ENCODE results near the gene C8G. TPM values are rescaled to one million over a fixed set of nuclear protein-coding genes. Genes with fewer than 3 reads are reported as not detected.

The C8G gene
- total RNA-seq, 1 experiment from 2014 or later: 0.85 TPM

- TF ChIP-seq GTF2I (CRISPR knock-in tag; conservative IDR thresholded peaks at IDR 0.05) (no peak), GABPB1 (CRISPR knock-in tag; IDR thresholded peaks at IDR 0.05) (no peak), ZNF396 (CRISPR knock-in tag; IDR thresholded peaks at IDR 0.05; ENCODE audit: borderline replicate concordance) (no peak), FOXP1 (CRISPR knock-in tag; IDR thresholded peaks at IDR 0.05; ENCODE audit: borderline replicate concordance) (0 out of 2 replicates have a peak, but pooled peaks have one; percentile 10), ARID4B (CRISPR knock-in tag; IDR thresholded peaks at IDR 0.05; ENCODE audit: borderline replicate concordance) (no peak), ATF6 (CRISPR knock-in tag; IDR thresholded peaks at IDR 0.05) (no peak), ESRRA (CRISPR knock-in tag; IDR thresholded peaks at IDR 0.05; ENCODE audit: borderline replicate concordance) (0 out of 2 replicates have a peak, but pooled peaks have one; percentile 30), NFYB (CRISPR knock-in tag; conservative IDR thresholded peaks at IDR 0.05; ENCODE audit: low read depth) (no peak)
Observed at GRCh38 chr9:136941231-136942111, 3.6 kb upstream of the C8G start (continued).

GRCh38 chr9:136942112-136942880 lies 2.7 kb upstream of the C8G start:
- ChIA-PET POLR2A (no interaction called here), CTCF (no interaction called here)
- H3K9me3 Mint-ChIP-seq: no peaks in the 10 kb centered on the region
- H3K27me3 Mint-ChIP-seq (ENCODE audit: low read depth): no peaks in the 10 kb centered on the region
- TF ChIP-seq IRF2 (CRISPR knock-in tag; IDR thresholded peaks at IDR 0.05; ENCODE audit: borderline replicate concordance, low read depth) (peak; percentile 50; the same call in 1 of the 2 replicates), TCF7 (CRISPR knock-in tag; IDR thresholded peaks at IDR 0.05; ENCODE audit: low read depth) (no peak)
- DNase-seq (ENCODE audit: low spot score): no peak
- H3K4me1 Mint-ChIP-seq: peaks cover 9% of the 10 kb centered on the region
- peak overlapping the region; percentile 59; the same call in 1 of the 2 replicates for H3K4me3 Mint-ChIP-seq
- ATAC-seq: no peak
- no peak overlapping the region for H3K27ac Mint-ChIP-seq
- H3K36me3 Mint-ChIP-seq: peaks cover 7% of the 10 kb centered on the region; the same call in 1 of the 2 replicates

- CTCF ChIA-PET: interaction anchor here (8.7 kb wide), 1 partner anchor 92 kb away, joined by 151 read pairs; no protein-coding TSS in a partner anchor
- no peak overlapping the region for H3K27ac Mint-ChIP-seq
- DNase-seq (ENCODE audit: low spot score) (no peak), ATAC-seq (no peak)
- H3K4me1 Mint-ChIP-seq: peaks cover 9% of the 10 kb centered on the region
- TF ChIP-seq ZBTB21 (CRISPR knock-in tag; IDR thresholded peaks at IDR 0.05; ENCODE audit: borderline replicate concordance) (no peak), IRF1 (CRISPR knock-in tag; IDR thresholded peaks at IDR 0.05) (no peak), CREM (CRISPR knock-in tag; IDR thresholded peaks at IDR 0.05) (no peak), RORB (CRISPR knock-in tag; IDR thresholded peaks at IDR 0.05) (no peak), MAX (CRISPR knock-in tag; IDR thresholded peaks at IDR 0.05) (no peak), PREB (CRISPR knock-in tag; IDR thresholded peaks at IDR 0.05; ENCODE audit: borderline replicate concordance) (no peak), E2F4 (CRISPR knock-in tag; IDR thresholded peaks at IDR 0.05; ENCODE audit: borderline replicate concordance, low read depth) (no peak), SP1 (CRISPR knock-in tag; conservative IDR thresholded peaks at IDR 0.05) (no peak), JAZF1 (CRISPR knock-in tag; IDR thresholded peaks at IDR 0.05) (no peak)
- peaks cover 7% of the 10 kb centered on the region; the same call in 1 of the 2 replicates for H3K36me3 Mint-ChIP-seq
- POLR2A ChIA-PET: no interaction called here
- H3K9me3 Mint-ChIP-seq: no peaks in the 10 kb centered on the region
- H3K27me3 Mint-ChIP-seq (ENCODE audit: low read depth): no peaks in the 10 kb centered on the region
- H3K4me3 Mint-ChIP-seq: peak overlapping the region; percentile 59
Observed at GRCh38 chr9:136942881-136943230, 2.2 kb upstream of the C8G start.

All from WTC11 (cell line).